ENCODE data around the gene RBM20.
"Not testable (repeated sequence)": the region's sequence is repeated elsewhere in the genome, so short reads cannot be mapped to it uniquely, and the experiment has no call there.

RBM20 gene

GRCh38 chr10:110679486-110680272 lies 35.5 kb downstream of the RBM20 start:
- no peak for DNase-seq

GRCh38 chr10:110680273-110681020 lies 36.3 kb downstream of the RBM20 start:
- DNase-seq, result no peak

GRCh38 chr10:110681023-110681681 lies 37.0 kb downstream of the RBM20 start:
- peak; percentile 50 for DNase-seq

GRCh38 chr10:110682348-110682747 lies 38.2 kb downstream of the RBM20 start:
- DNase-seq, result no peak

GRCh38 chr10:110684800-110685446 lies 40.8 kb downstream of the RBM20 start:
- DNase-seq, result no peak

- DNase-seq, result no peak
These were observed 41.9 kb downstream of the RBM20 start for GRCh38 chr10:110686047-110686446.

GRCh38 chr10:110686949-110687348 lies 42.8 kb downstream of the RBM20 start:
- DNase-seq, result no peak

- DNase-seq, result no peak
These were observed 43.3 kb downstream of the RBM20 start for GRCh38 chr10:110687400-110687799.

GRCh38 chr10:110691139-110691538 lies 47.0 kb downstream of the RBM20 start:
- DNase-seq, result no peak

GRCh38 chr10:110694263-110694662 lies 50.1 kb downstream of the RBM20 start:
- DNase-seq, result no peak

- no peak for DNase-seq
These were observed 50.8 kb downstream of the RBM20 start for GRCh38 chr10:110694820-110695538.

- DNase-seq, result no peak
These were observed 51.4 kb downstream of the RBM20 start for GRCh38 chr10:110695539-110695886.

GRCh38 chr10:110696436-110696835 lies 52.3 kb downstream of the RBM20 start:
- DNase-seq, result no peak

- DNase-seq, result no peak
These were observed 54.2 kb downstream of the RBM20 start for GRCh38 chr10:110698340-110698739.

- DNase-seq, result no peak
These were observed 54.7 kb downstream of the RBM20 start for GRCh38 chr10:110698782-110699201.

- DNase-seq, result no peak
These were observed 55.8 kb downstream of the RBM20 start for GRCh38 chr10:110699859-110700468.

- DNase-seq, result no peak
These were observed 56.9 kb downstream of the RBM20 start for GRCh38 chr10:110700947-110701616.

GRCh38 chr10:110701617-110701971 lies 57.5 kb downstream of the RBM20 start:
- no peak for DNase-seq

- no peak for DNase-seq
These were observed 59.9 kb downstream of the RBM20 start for GRCh38 chr10:110704070-110704469.

- DNase-seq, result no peak
These were observed 60.9 kb downstream of the RBM20 start for GRCh38 chr10:110704906-110705476.

GRCh38 chr10:110705596-110705995 lies 61.5 kb downstream of the RBM20 start:
- DNase-seq, result not testable (repeated sequence)

Measured in hematopoietic multipotent progenitor cell treated with erythropoietin and hydrocortisone succinate and interleukin-3 and kit ligand, for 8 days (in vitro differentiated cells).